ENCODE results near the gene SSBP3.
"Not testable (repeated sequence)": the region's sequence is repeated elsewhere in the genome, so short reads cannot be mapped to it uniquely, and the experiment has no call there.

Gene SSBP3

GRCh38 chr1:54347261-54347954, 58.8 kb downstream of the SSBP3 start:
- no peak for DNase-seq

GRCh38 chr1:54345548-54345947, 60.6 kb downstream of the SSBP3 start:
- not testable (repeated sequence) for DNase-seq

- no peak for DNase-seq
Observed at GRCh38 chr1:54345116-54345515, 61.1 kb downstream of the SSBP3 start.

GRCh38 chr1:54342742-54343687, 63.2 kb downstream of the SSBP3 start:
- DNase-seq = peak; percentile 95

- DNase-seq = no peak
Observed at GRCh38 chr1:54342288-54342687, 63.9 kb downstream of the SSBP3 start.

GRCh38 chr1:54341763-54342162, 64.4 kb downstream of the SSBP3 start:
- no peak for DNase-seq

- peak; percentile 6 for DNase-seq
Observed at GRCh38 chr1:54340878-54341277, 65.3 kb downstream of the SSBP3 start.

GRCh38 chr1:54340434-54340833, 65.8 kb downstream of the SSBP3 start:
- DNase-seq = no peak

- no peak for DNase-seq
Observed at GRCh38 chr1:54339126-54339525, 67.1 kb downstream of the SSBP3 start.

- DNase-seq = no peak
Observed at GRCh38 chr1:54338464-54338863, 67.7 kb downstream of the SSBP3 start.

- no peak for DNase-seq
Observed at GRCh38 chr1:54337928-54338327, 68.3 kb downstream of the SSBP3 start.

GRCh38 chr1:54337034-54337433, 69.2 kb downstream of the SSBP3 start:
- no peak for DNase-seq

GRCh38 chr1:54336116-54336515, 70.1 kb downstream of the SSBP3 start:
- no peak for DNase-seq

GRCh38 chr1:54335755-54336108, 70.5 kb downstream of the SSBP3 start:
- DNase-seq = no peak

- no peak for DNase-seq
Observed at GRCh38 chr1:54335011-54335754, 71.0 kb downstream of the SSBP3 start.

- DNase-seq = peak; percentile 28
Observed at GRCh38 chr1:54332781-54333585, 73.2 kb downstream of the SSBP3 start.

GRCh38 chr1:54331843-54332463, 74.2 kb downstream of the SSBP3 start:
- DNase-seq = peak; percentile 67

GRCh38 chr1:54331091-54331772, 75.0 kb downstream of the SSBP3 start:
- peak; percentile 30 for DNase-seq

GRCh38 chr1:54329312-54330003, 76.7 kb downstream of the SSBP3 start:
- DNase-seq = no peak

- DNase-seq = no peak
Observed at GRCh38 chr1:54328066-54328636, 78.0 kb downstream of the SSBP3 start.

Data from DMS 273 treated with DMSO at 0.1 percent for 48 hours (cell line).